GM19438 (cell line): ENCODE measurements around the gene DSTN.

Experiments
- ATAC-seq: cut with Tn5 transposase; IDR thresholded peaks from one replicate; pipeline ENCODE4 v1.9.1; 2021; ENCODE audit warnings: low read depth; ENCODE audit not compliant: unreplicated experiment

DSTN gene

DNA sequence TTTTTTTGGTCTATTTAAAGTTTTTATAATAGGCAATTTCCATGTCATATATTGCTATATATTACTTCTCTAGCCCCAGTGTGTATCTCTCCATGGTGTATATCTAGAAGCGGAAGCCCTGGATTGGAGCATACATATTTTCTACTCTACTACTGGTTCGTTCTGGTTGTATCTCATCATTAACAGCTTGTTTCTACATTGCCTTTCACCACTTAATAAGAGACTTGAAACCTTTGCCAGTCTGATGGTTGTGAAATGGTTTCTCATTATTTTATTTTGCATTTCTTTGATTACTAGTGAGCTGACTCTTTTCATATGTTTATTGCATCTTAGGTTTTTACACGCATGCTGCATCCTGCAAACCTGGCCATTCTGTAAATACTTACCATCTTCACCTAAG is 3.6 kb downstream of the DSTN start:
- ATAC-seq, result no peak

DNA sequence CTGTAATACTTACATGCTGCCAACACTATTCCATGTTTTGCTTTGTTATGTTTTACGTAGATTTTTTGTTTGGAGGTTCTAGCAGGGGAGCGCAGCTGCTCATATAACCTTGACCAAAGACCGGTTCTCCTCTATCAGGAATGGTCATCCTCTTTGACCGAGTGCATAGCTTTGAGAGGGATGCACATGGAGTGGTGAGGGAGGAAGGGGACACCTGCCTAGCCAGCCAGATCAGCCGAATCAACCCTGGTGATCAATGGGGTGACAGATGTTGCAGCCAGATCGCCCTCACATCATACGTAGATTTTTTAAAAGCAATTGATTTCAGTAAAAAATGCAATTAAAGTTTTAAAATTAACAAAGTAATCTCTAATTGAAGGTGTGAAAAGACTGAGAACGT is 6.3 kb downstream of the DSTN start:
- no peak for ATAC-seq

DNA sequence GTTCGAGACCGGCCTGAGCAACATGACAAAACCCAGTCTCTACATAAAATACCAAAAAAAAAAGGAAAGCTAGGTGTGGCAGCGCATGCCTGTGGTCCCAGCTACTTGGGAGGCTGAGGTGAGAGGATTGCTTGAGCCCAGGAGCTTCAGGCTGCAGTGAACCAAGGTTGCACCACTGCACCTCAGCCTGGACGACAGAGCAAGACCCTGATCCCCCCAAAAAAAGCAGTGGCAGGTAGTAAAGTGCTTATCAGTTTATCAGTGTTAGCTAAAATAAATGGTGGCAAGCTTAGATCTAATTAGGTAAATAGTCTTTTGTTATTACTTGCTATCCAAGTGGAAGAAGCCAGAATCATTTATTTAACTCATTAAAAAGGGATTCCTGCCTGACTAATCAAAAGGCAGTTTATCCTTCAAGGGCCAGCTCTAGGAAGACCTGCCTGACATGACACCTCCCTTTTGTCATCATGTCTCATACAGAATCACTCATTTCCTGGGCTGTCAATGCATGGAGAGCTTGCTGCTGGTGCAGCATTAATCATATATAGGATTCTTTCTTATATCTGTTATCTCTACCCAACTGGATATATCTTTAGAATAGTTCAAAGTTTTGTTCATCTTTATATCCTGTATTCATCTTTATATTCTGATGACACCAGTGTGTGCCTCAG is 9.6 kb downstream of the DSTN start:
- no peak for ATAC-seq

GRCh38 chr20:17580895-17581294 is 11.0 kb downstream of the DSTN start:
- no peak for ATAC-seq

GRCh38 chr20:17583126-17583525 is 13.3 kb downstream of the DSTN start:
- no peak for ATAC-seq

- no peak for ATAC-seq
Observed at GRCh38 chr20:17584689-17585088, 14.8 kb downstream of the DSTN start.

DNA sequence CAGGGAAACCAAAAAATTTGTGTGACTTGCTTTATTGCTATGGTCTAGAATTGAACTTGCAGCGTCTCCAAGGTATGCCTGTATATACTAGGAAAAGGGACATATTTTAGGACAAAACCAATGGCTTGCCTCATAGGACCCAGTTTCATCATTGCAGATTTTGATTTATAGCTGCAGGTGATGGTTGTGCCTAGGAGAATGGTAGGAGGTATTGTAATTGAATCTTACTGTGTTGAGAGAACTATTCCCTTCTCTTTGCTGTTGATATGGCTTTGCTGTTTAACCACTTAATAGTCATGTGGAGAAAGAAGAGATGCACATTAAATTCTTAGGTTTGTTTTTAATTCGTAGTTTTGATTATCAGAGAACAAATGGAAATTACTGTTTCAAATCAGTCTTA is 16.4 kb downstream of the DSTN start:
- ATAC-seq, result no peak

DNA sequence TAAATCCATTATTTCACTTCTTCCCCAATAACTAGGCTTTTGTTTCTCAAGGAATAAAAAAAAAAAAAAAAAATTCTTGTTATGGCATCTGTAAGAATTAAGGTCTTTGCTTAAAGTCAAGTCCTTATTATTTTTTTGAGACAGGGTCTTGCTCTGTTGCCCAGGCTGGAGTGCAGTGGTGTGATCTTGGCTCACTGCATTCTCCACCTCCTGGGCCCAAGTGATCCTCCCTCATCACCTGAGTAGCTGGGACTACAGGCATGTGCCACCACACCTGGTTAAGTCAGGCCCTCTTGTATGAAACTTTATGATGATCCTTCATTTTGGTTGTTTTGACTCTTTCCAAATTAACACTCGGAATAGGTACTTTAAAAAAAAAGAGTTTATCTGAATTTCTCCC is 17.3 kb downstream of the DSTN start:
- ATAC-seq, result no peak

- no peak for ATAC-seq
Observed at GRCh38 chr20:17587824-17588223, 17.9 kb downstream of the DSTN start.

GRCh38 chr20:17589161-17589834 is 19.4 kb downstream of the DSTN start:
- ATAC-seq, result no peak

GRCh38 chr20:17590245-17590644 is 20.4 kb downstream of the DSTN start:
- ATAC-seq, result no peak

GRCh38 chr20:17593902-17594301 is 24.0 kb downstream of the DSTN start:
- no peak for ATAC-seq

GRCh38 chr20:17594443-17594842 is 24.6 kb downstream of the DSTN start:
- ATAC-seq, result no peak

DNA sequence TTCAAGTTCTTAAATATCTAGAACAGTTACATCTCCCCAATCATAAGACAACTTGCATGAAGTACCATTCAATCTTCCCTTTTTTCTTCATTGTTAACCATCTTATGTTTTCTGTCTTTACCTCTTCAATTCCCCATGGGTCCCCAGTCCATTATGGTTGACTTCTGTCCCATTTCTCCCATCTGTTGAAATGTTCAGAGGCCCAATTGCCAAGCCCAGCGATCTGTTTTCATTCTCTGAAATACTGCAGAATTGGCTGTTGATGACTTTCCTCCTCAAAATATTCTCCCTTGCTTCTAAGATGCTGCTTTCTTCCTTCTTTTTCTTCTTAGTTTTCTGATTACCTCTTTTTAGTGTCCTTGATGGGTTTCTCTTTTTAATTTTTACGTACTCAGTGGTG is 26.0 kb downstream of the DSTN start:
- no peak for ATAC-seq

DNA sequence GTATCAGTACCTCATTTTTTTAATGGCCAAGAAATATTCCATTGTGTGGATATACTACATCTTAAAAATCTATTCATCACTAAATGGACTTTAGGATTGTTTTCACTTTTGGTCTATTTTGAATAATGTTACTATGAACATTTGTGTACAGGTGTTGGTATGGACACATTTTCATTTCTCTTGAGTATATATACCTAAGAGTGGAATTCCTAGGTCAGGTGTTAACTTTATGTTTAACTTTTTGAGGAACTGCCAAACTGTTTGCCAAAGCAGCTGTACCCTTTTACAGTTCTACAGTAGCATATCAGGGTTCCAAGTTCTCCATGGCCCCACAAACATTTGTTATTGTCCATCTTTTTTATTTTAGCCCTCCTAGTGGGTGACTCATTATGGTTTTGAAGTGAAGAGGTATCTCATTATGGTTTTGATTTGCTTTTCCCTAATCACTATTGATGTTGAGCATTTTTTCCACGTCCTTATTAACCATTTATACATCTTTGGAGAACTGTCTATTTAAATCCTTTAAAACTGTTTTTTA is 28.2 kb downstream of the DSTN start:
- no peak for ATAC-seq

DNA sequence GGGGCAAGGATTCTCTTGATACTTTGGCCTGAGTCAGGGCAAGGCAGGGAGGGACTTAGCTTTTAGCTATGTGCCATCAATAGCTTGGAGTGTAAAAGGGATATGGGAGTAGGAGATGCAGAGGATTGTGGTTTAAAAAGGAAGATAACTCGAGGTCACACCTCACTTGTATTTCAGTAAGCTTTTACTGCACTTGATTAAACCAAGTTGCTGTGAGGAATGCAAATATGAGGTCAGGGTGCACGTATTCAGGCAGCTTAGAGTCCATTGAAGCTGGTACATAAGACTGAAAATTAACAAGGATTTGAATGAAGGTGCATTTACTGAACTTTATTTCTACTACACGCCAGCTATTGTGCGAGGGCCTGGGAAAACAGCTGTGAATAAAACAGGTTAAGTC is 32.1 kb downstream of the DSTN start:
- ATAC-seq, result no peak

DNA sequence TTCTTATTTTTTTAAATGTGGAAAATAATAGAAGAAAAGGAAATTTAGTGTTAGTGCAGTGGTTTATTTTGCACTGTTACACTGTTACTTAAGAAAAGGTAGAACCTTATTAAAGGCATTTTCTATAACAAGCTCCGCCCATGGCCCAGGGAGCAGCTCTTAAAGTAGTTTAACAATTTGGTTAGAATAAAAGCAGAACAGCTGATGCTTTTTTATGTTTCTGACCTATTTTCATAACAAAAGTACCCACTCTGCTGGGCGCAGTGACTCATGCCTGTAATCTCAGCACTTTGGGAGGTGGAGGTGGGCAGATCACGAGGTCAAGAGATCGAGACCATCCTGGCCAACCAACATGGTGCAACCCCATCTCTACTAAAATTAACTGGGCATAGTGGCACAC is 32.6 kb downstream of the DSTN start:
- ATAC-seq, result no peak

DNA sequence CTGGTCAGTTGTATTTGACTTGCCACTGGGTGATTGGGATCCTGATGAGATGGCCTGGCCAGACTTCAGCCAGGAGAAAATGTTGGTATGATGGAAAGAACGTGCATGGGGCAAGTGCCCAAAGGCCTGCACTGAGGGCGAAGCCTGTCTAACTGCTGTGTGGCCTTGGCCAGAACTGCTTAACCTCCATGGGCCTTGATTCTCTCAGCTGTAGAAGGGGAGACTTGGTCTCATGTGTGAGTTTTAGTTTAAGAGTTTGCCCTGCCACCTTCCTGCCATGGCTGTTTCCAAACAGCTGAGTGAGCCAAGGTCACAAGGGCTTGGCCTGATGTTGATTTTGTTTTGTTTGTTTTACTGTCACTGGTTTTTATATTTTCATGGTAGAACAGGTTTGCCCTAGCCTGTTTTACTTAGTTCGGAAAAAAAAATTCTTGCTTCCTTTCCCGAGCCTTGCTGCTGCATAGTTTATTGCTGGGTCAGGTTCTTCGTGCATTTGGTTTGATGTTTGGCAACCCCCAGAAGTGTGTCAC is 35.3 kb downstream of the DSTN start:
- no peak for ATAC-seq

DNA sequence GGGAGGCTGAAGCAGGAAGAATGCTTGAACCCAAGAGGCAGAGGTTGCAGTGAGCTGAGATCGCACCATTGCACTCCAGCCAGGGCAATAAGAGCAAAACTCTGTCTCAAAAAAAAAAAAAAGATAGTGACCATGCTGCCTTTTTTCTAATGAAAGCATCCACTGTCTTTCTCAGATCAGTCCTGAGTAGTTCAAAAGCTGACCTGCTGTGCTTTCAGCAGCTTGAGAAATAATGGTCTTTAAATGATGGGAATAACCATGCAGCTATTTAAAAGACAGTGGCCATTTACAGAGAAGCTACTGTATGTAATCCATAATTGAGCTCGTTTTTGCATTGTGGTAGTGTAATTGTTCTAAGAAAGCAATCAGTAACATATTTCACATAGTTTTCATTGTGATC is 36.1 kb downstream of the DSTN start:
- ATAC-seq, result no peak

- ATAC-seq, result no peak
Observed at GRCh38 chr20:17608701-17609497, 39.0 kb downstream of the DSTN start.

GRCh38 chr20:17609811-17610377 is 40.0 kb downstream of the DSTN start:
- ATAC-seq, result no peak
